ENCODE data around the gene FNIP2. TPM values are rescaled to one million over a fixed set of nuclear protein-coding genes. Genes with fewer than 3 reads are reported as not detected.
A peak's percentile ranks its signal among the peaks of the same experiment; 100 is the strongest.
"Not testable (repeated sequence)": the region's sequence is repeated elsewhere in the genome, so short reads cannot be mapped to it uniquely, and the experiment has no call there.

Gene FNIP2
- total RNA-seq, 1 donor from 2014 or later = 44.0 TPM

- H3K27me3 ChIP-seq (ENCODE audit: low read depth); DNase-seq; H3K27ac ChIP-seq (replicated peaks); H3K4me3 ChIP-seq; intact Hi-C loops (cut with micrococcal nuclease); H3K9me3 ChIP-seq (replicated peaks): not testable (repeated sequence)
- peaks cover 38% of the 10 kb centered on the region for H3K4me1 ChIP-seq
- H3K36me3 ChIP-seq = peaks cover 73% of the 10 kb centered on the region
- peak; percentile 8 for TF ChIP-seq CTCF (IDR thresholded peaks at IDR 0.05; ENCODE audit: borderline replicate concordance)
Measured at GRCh38 chr4:158902280-158903078, 133.7 kb downstream of the FNIP2 start.

GRCh38 chr4:158903079-158903456, 134.2 kb downstream of the FNIP2 start:
- no peak for TF ChIP-seq CTCF (IDR thresholded peaks at IDR 0.05; ENCODE audit: borderline replicate concordance)
- peaks cover 72% of the 10 kb centered on the region for H3K36me3 ChIP-seq
- no peak for DNase-seq
- H3K27me3 ChIP-seq (ENCODE audit: low read depth) = no peaks in the 10 kb centered on the region
- no peaks in the 10 kb centered on the region for H3K9me3 ChIP-seq (replicated peaks)
- intact Hi-C loops (cut with micrococcal nuclease) = no loop called here
- no peak overlapping the region for H3K27ac ChIP-seq (replicated peaks)
- H3K4me3 ChIP-seq = no peak overlapping the region
- peaks cover 38% of the 10 kb centered on the region for H3K4me1 ChIP-seq

- H3K4me1 ChIP-seq = peaks cover 38% of the 10 kb centered on the region
- no peak overlapping the region for H3K4me3 ChIP-seq
- TF ChIP-seq CTCF (IDR thresholded peaks at IDR 0.05; ENCODE audit: borderline replicate concordance) = no peak
- H3K27ac ChIP-seq (replicated peaks) = no peak overlapping the region
- intact Hi-C loops (cut with micrococcal nuclease) = no loop called here
- H3K9me3 ChIP-seq (replicated peaks) = no peaks in the 10 kb centered on the region
- no peaks in the 10 kb centered on the region for H3K27me3 ChIP-seq (ENCODE audit: low read depth)
- no peak for DNase-seq
- peaks cover 67% of the 10 kb centered on the region for H3K36me3 ChIP-seq
Measured at GRCh38 chr4:158903472-158904043, 134.7 kb downstream of the FNIP2 start.

GRCh38 chr4:158904815-158905214, 136.0 kb downstream of the FNIP2 start:
- TF ChIP-seq CTCF (IDR thresholded peaks at IDR 0.05; ENCODE audit: borderline replicate concordance) = no peak
- no peak for DNase-seq
- peaks cover 28% of the 10 kb centered on the region for H3K4me1 ChIP-seq
- peaks cover 69% of the 10 kb centered on the region for H3K36me3 ChIP-seq
- H3K27me3 ChIP-seq (ENCODE audit: low read depth) = no peaks in the 10 kb centered on the region
- no peaks in the 10 kb centered on the region for H3K9me3 ChIP-seq (replicated peaks)
- intact Hi-C loops (cut with micrococcal nuclease) = no loop called here
- H3K27ac ChIP-seq (replicated peaks) = no peak overlapping the region
- H3K4me3 ChIP-seq = no peak overlapping the region

- Histone ChIP-seq H3K9me3 (replicated peaks) (no peaks in the 10 kb centered on the region), H3K27me3 (ENCODE audit: low read depth) (no peaks in the 10 kb centered on the region), H3K36me3 (peaks cover 61% of the 10 kb centered on the region), H3K27ac (replicated peaks) (no peak overlapping the region), H3K4me1 (peaks cover 28% of the 10 kb centered on the region), H3K4me3 (no peak overlapping the region)
- intact Hi-C loops (cut with micrococcal nuclease) = no loop called here
- no peak for DNase-seq
- TF ChIP-seq CTCF (IDR thresholded peaks at IDR 0.05; ENCODE audit: borderline replicate concordance) = no peak
Measured at GRCh38 chr4:158906073-158906472, 137.2 kb downstream of the FNIP2 start.

All from left ventricle myocardium inferior (tissue), 1 donor.